HG02642 (cell line): ENCODE data around the gene SLC35E3.

Experiments
- ATAC-seq: cut with Tn5 transposase; IDR thresholded peaks from one replicate; pipeline ENCODE4 v1.9.1; 2021; ENCODE audit warnings: mild to moderate bottlenecking; ENCODE audit not compliant: unreplicated experiment, poor library complexity

Gene SLC35E3

DNA sequence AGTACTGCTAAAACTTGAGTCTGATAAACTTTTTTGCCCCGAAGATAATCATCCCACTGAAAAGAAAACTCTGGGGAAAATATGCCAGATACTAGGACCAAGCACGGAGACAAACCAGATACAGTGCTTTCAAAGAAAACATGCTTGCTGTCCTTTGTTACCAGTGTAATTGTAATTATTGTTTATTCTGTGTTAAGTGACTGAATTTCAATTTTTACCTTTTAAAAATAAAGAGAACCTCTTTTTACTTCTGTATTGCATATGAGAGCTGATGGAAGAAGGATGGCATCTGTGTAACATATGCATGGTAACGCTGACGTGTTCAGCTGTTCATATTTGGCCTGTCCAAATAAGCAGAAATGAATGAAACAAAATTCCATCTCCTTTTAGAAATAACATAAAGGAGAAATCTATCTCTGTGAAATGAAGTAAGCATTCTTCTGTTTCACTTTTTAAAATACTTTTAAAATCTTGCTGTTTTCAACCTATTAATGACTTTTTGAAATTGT is 22.5 kb downstream of the SLC35E3 start:
- ATAC-seq = no peak

DNA sequence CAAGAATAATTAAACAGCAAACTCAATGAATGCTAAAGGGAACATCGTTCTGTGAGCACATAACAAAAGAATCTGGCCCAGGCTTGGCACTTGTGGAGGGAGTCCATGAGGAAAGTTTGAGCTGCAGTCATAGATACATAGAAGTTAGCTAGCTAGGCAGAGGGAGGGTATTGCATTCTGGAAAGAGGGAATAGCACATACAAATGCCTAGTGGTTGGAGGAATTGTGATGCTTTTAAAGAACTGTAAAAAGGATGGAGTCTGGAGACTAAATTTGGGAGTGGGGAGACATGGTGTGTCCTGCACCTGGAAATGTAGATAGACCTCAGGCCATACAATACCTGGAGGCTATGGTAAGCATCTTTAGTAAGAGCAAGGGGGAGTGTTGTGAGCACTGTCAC is 24.0 kb downstream of the SLC35E3 start:
- ATAC-seq = no peak

DNA sequence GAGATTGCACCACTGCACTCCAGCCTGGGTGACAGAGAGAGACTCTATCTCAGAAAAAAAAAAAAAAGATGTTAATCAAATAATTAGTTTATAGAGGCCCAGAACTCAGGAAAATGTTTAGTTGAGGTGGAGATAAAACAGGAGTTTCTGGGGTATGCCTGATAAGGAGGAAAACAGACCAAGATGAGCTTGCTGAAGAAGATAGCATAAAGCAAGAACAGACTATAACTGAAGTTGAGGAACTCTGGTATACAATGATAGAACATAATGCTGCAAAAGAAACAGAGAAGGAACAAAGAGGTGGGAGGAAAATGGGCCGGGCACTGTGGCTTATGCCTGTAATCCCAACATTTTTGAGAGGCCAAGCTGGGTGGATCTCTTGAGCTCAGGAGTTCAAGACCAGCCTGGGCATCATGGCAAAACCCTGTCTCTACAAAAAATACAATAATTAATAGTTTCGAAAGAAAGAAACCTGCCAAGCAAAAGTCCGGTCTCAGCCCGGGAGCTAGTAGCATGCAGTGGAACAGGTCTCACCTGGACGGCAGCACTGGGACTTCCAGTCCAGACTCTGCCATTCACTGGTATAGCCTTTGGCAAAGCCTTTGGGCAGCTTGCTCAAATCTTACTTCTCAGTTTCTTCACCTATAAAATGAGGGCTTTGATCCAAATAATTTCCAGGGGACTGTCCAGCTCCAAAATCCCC is 25.4 kb downstream of the SLC35E3 start:
- no peak for ATAC-seq

DNA sequence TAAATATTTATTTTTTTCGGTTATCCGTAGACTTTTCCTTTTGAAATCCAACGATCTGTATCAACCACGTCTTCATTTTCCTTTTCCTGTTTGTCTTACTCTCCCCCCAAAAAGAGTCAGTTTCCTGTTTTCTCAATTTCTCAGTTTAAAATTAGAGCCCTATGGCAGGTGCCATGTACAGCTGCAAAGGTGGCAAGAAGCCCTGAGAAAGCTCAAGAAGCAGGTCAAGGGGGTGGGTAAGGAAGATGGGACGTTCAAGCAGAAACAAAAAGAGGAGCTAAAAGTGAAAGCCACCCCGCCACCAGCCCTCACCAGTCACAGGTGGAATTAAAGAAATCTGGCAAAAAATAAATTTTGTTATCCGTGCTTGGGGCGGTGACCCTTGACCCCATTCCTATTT is 26.7 kb downstream of the SLC35E3 start:
- ATAC-seq = peak; percentile 84

DNA sequence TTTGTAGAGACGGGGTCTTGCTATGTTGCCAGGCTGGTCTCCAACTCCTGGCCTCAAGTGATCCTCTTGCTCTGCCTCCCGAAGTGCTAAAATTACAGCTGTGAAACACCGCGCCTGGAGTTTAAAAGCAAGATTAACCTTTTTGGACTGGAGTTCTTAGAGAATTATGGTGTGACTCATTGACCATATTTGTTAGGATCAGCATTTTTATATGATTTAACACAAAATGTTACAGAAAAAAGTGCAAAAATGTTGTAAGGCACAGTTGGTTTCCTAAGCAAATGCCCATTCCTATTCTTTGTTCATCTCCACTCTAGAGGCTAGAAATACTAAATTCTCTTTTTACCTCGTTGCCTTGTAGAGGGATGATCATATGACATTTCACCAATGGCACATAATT is 27.6 kb downstream of the SLC35E3 start:
- ATAC-seq = no peak

DNA sequence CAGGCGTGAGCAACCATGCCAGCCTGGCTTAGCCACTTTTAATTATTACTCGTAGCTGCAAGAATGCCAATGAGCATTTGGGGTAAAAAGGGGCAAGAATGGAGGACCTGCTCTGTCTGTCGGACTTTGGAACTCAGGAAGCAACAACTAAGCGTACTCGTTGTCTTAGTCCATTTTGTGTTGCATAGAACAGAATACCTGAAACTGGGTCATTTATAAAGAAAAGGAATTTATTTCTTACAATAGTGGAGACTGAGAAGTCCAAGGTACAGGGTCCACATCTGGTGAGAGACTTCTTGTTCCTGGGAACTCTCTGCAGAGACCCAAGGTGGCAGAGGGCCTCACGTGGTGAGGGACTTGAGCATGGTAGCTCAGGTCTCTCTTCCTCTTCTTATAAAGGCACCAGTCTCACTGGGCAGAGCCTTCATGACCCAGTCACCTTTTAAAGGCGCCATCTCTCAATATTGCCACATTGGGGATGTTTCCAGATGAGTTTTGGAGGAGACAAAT is 29.2 kb downstream of the SLC35E3 start:
- no peak for ATAC-seq

DNA sequence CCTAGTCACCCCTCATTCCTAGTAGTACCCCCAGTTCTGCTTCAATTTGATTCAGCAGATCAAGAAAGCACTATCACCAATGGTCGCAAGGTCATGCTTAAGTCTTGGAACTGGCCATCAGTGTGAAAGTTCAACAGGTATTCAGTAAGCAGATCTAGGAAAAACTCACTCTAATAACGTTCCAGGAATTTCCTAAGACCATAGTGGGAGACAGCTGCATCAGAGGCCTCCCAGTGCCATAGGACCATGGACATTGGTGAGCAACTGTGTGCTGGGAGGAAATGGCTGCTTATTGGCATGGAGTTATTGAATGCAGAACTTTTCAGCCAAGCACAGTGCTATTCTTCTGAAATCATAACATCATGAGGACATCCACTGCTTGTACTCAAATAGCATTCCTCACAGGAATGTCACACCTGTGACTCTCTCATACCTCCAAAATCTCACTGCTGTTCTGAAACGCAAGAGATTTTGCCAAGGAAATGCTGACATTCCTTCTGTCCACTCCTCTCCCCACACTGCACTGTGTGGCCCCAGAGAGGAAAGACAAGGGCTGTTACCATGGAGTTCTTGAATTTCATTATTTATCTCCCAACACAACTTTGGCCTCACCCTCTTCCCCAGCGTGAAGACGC is 31.1 kb downstream of the SLC35E3 start:
- ATAC-seq = no peak

DNA sequence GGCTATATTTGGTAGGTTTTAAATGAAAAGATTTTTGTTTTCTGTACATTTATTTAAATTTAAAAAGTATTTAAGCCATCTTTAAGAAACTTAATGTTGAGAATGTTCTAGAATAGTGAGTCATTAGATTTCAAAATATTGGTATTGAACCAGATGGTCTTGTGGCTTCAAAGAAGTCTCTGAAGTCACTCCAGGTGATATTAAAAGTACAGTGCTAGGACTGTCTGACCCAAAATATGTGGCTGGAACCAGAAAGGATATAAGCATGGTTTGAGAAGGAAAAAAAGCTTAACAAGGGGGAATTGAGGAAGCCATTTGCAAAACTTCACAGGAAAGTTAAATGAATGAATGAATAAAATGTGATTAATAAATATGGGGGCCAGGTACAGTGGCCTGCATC is 33.3 kb downstream of the SLC35E3 start:
- no peak for ATAC-seq

DNA sequence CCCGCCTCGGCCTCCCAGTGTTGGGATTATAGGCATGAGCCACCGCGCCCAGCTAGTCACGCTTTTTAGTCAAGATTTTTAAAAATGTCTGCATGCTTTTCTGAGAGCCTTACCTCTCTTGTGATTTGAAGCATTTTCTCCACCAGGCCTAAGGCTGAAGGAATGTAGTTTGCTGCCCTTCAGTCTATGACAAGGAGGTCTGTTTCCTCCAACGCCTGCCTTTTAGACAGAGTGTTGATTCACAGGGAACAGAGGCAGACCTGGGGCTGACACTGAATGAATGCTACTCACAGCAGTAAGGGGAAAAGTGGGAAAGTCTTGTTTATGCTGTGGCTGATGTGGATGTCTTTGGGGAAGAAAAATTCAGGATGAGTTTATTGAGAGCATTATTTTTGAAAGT is 34.8 kb downstream of the SLC35E3 start:
- ATAC-seq = no peak

DNA sequence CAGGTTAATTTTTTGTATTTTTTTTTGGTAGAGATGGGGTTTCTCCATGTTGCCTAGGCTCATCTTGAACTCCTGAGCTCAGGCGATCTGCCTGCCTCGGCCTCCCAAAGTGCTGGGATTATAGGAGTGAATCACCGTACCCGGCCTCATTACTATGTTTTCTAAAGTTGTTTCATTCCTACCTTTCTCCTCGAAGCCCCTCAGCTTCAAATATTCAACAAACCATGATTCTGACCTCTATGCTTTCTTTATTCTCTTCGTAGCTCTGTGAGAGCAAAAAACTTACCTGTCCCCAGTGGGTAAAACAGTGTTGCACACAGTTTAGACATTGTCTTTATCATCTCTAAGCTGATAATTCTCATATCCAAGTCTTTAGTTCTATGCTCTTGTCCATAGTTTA is 35.8 kb downstream of the SLC35E3 start:
- ATAC-seq = no peak

DNA sequence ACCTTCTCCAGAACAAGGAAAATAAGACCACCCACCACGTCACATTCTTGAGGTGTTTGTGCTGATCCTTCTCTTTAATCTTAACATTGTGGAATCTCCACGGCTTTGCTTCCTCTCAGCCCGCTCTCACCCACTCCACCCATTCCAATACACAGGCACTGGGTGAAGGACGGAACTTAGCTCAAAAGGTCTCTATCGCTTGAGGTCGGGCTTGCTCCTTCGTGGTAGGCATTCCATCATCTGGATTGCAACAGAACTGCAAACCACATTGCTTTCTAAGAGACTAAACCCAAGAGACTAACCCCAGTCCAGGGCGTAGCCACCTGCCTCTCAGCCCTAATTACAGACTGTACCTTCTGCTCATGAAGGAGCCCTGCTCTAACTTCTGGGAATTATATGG is 38.0 kb downstream of the SLC35E3 start:
- no peak for ATAC-seq

DNA sequence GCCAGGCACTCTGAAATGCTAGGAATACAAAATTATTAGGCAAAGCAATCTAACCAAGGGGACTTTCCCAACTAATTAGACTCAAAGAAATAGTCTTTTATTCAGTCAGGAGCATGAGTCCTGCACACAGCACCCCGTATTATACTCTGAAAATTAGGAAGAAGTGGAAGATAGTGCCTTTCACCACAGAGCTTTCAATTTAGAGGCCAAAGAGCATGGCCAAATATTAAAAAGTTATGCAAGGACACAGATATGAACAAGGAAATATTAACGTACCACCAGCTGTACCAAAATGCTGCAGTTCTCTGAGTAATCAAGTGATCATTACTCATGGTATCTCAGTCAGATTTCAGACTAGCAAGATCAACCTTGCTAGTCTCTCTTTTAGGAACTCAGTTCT is 39.4 kb downstream of the SLC35E3 start:
- ATAC-seq = no peak

DNA sequence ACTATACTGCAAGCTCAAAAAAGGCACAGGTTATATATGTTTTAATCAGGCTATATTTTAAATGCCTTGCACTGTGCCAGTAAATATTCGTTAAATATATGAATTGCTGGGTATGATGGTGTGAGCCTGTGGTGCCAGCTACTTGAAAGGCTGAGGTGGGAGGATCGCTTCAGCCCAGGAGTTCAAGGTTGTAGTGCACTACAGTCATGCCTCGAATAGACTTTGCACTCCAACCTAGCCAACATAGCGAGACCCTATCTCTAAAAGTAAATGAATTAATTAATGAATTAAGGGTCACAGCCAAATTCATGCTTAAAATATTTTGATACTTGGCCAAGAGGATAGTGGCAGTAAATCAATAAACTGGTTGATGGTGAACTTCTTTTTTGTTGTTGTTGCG is 39.8 kb downstream of the SLC35E3 start:
- no peak for ATAC-seq

DNA sequence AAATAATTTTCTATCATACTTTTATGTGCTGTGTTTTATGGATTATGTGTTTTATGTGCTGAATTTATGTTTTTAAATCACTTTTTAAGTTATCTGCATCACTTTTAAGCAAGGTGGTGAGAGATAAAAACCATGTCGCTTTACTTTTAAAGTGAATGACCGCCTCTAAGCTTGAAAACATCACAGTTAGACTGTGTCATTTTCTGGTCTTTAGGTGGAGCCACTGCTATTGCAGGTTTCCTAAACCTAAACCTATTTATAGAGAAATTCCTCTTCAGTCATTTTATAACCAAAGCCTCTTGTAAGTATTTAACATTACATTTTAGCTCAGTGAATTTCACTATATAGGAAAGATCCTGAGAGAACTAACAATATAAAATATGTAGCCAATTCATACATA is 41.0 kb downstream of the SLC35E3 start:
- ATAC-seq = no peak

DNA sequence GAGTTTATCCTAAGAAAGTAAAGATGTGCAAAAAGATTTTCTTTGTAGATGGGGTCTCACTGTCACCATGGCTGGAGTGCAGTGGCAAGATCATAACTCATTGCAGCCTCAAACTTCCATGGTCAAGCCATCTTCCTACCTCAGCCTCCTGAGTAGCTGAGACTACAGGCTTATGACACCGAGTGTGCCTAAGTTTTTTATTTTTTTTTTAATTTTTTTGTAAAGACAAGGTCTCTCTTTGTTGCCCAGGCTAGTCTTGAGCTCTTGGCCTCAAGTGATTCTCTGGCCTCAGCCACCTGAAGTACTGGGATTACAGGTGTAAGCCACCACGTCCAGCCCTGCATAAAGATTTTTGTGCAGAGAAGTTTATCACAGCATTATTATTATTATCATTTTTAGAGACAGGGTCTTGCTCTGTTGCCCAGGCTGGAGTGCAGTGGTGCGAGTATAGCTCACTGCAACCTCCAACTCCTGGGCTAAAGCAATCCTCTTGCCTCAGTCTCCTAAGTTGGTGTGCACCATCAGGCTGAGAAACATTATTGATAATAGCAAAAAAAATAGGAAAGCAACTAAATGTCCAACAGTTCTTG is 42.7 kb downstream of the SLC35E3 start:
- no peak for ATAC-seq

DNA sequence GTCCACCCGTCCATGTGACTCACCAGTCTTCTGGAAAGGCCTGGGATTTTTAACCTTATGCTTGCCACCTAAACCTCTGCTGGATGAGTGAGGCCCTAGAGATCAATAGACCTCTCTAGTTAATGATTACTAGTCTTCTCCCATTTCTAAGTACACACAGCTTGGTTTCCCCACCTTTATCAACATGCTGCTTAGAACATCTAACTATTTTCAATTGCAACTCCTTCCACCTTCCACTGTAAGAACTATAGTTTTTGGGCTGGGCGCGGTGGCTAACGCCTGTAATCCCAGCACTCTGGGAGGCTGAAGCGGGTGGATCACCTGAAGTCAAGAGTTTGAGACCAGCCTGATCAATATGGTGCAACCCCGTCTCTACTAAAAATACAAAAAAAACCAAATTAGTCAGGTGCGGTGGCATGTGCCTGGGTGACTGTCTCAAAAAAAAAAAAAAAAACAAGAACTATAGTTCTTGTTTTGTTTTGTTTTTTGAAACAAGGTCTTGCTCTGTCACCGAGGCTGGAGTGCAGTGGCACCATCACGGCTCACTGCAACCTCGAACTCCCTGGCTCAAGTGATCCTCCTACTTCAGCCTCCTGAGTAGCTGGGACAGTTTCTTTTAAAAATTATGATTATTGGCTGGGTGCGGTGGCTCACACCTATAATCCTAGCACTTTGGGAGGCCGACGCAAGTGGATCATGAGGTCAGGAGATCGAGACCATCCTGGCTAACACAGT is 43.3 kb downstream of the SLC35E3 start:
- no peak for ATAC-seq

DNA sequence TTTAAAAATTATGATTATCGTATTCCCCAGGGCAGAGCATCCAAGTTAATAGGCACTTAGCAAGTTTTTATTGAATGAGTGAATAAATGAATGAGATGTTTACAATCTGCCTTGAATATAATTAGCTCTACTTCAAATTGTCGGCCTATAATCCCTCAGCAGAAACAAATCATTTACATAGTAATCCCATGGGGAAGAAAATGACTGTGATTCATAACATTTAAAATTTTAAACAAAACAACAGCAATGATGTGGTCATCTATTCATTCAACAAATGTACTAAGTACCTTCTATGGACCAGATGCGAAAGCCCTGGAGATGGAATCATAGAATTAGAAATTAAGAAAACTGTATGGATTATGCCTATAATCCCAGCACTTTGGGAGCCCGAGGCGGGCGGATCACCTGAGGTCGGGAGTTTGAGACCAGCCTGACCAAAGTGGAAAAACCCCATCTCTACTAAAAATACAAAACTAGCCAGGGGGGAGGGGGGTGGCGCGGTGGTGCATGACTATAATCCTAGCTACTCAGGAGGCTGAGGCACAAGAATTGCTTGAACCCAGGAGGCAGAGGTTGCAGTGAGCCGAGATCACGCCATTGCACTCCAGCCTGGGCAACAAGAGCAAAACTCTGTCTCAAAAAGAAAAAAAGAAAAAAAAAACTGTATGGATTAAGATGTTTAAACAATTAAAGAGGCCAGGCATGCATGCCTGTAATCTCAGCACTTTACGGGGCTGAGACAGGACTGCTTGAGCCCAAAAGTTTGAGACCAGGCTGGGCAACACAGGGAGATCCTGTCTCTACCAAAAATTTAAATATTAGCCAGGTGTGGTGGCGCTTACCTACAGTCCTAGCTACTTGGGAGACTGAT is 44.3 kb downstream of the SLC35E3 start:
- ATAC-seq = no peak

DNA sequence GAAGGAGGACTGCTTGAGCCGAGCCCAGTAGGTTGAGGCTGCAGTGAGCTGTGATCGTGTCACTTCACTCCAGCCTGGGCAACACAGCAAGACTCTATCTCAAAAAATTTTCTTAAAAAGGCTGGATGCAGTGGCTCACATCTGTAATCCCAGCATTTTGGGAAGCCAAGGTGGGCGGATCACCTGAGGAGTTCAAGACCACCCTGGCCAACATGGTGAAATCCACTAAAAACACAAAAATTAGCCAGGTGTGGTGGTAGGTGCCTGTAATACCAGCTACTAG is 44.9 kb downstream of the SLC35E3 start:
- ATAC-seq = no peak

DNA sequence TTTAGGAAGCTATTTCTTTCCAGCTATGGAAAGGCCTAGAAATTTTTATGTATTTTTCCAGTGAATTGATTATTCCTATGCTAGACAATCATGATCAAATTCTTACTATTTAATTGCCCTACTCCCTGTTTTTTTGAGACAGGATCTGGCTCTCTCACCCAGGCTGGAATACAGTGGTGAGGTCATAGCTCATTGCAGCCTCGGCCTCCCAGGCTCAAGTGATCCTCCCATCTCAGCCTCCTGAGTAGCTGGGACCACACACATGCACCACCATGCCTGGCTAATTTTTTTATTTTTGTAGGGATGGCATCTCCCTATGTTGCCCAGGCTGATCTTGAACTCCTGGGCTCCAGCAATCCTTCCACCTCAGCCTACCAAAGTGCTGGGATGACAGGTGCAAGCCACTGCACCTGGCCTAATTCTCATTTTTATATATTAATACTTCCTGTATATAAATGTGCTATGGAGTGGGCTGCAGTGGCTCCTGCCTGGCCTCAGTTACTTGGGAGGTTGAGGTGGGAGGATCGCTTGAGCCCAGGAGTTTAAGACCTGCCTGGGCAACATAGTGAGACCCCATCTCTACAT is 46.0 kb downstream of the SLC35E3 start:
- ATAC-seq = no peak

DNA sequence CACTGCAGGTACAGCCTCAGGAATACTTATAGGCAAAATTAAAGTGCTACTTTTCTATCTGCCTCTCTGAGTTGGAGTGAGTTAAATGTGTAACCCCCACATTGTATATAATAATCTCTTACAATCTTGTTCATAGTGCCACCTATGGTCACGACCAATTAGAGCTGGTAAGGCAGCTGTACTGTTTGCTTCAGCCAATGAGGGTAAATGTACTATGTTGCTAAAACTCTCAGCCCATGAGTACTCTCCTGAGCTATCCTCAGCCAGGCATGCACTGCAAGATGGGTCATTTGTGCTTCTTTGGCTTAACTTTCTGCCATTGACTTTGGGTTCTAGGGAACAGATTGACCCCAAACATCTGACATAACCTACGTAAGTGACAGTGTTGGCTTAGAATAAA is 47.0 kb downstream of the SLC35E3 start:
- ATAC-seq = peak; percentile 93
